ENCODE results near the gene DOCK10. TPM values are rescaled to one million over a fixed set of nuclear protein-coding genes. Genes with fewer than 3 reads are reported as not detected.

DOCK10 gene
- polyA plus RNA-seq, 1 donor, result 9.3 TPM

DNA sequence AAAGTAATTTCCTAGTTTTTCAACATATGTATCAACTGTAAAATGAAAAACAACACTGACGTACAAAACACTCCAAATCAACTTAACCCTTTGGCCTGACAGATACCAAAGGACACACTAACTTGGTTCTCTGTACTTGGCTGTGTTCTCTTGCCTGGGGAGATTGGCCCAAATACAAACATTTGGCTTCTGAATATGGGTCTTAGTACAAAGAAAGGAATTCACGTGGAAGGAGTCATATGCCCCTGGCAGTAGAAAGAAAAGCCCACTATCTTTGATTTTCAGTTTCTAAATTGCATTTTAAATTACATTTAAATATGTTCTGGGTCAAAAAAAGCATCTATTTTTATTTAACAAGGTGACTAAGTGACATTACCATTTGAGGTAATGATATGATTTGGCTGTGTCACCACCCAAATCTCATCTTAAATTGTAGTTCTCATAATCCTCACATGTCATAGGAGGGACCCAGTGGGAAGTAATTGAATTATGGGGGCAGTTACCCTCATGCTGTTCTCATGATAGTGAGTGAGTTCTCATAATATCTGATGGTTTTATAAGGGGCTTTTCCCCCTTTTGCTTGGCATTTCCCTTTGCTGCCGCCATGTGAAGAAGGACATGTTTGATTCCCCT, 172.6 kb downstream of the DOCK10 start:
- Histone ChIP-seq H3K27me3 (ENCODE audit: control insufficient read depth, insufficient read depth, low read length) (no peaks in the 10 kb centered on the region), H3K9me3 (ENCODE audit: control insufficient read depth, low read depth, low read length) (no peaks in the 10 kb centered on the region), H3K4me3 (ENCODE audit: low read length) (no peak overlapping the region), H3K36me3 (ENCODE audit: control insufficient read depth, insufficient read depth, low read length) (no peaks in the 10 kb centered on the region), H3K4me1 (ENCODE audit: control insufficient read depth, insufficient read depth, low read length) (no peaks in the 10 kb centered on the region), H3K27ac (ENCODE audit: low read length) (no peak overlapping the region)
- WGBS (ENCODE audit: insufficient coverage, low lambda C conversion rate), result 94% methylated on average over 3 of the region's 3 CpGs
- DNase-seq, result no peak

DNA sequence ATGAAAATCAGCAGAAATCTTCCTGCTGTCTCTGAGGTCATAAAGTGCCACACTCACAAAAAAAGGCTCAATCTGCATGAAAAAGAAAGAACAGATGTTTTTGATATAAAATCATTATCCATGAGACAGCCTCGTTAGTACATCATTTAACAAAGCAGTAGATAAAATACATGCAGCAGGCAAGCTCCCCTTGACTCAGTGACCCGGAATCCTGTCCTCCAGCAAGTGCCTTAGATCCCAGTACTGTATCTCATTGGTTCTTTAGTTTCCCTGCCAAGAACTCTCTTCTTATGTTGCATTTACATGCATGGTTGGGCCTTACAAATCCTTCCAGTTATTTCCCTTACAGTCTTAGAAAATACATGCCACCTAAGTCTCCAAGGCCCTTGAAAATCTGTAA, 177.3 kb downstream of the DOCK10 start:
- WGBS (ENCODE audit: insufficient coverage, low lambda C conversion rate), result 100% methylated on average over 1 of the region's 2 CpGs
- Histone ChIP-seq H3K27me3 (ENCODE audit: control insufficient read depth, insufficient read depth, low read length) (no peaks in the 10 kb centered on the region), H3K36me3 (ENCODE audit: control insufficient read depth, insufficient read depth, low read length) (no peaks in the 10 kb centered on the region), H3K4me1 (ENCODE audit: control insufficient read depth, insufficient read depth, low read length) (no peaks in the 10 kb centered on the region), H3K4me3 (ENCODE audit: low read length) (no peak overlapping the region), H3K27ac (ENCODE audit: low read length) (no peak overlapping the region), H3K9me3 (ENCODE audit: control insufficient read depth, low read depth, low read length) (no peaks in the 10 kb centered on the region)
- no peak for DNase-seq

DNA sequence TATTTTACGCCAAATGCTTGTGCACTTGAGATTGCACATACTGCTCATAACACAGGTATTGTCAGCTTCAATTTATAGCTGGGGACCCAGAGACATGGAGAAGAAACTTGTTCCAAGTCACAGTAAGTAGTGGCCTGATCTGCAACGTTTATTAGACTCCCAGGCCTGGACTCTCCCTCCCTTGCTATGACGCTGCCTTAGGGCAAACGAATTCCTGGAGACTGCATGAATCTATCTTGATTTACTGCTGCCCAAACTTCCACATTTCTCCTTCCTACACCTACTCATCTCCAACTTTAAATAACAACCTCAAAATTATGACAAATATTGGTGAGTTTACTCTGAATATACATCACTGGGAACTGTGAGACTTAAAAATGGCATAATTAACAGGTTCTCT, 181.0 kb downstream of the DOCK10 start:
- H3K27ac ChIP-seq (ENCODE audit: low read length), result no peak overlapping the region
- 40% methylated on average over 1 of the region's 4 CpGs for WGBS (ENCODE audit: insufficient coverage, low lambda C conversion rate)
- no peaks in the 10 kb centered on the region for H3K36me3 ChIP-seq (ENCODE audit: control insufficient read depth, insufficient read depth, low read length)
- no peak overlapping the region for H3K4me3 ChIP-seq (ENCODE audit: low read length)
- no peaks in the 10 kb centered on the region for H3K9me3 ChIP-seq (ENCODE audit: control insufficient read depth, low read depth, low read length)
- H3K27me3 ChIP-seq (ENCODE audit: control insufficient read depth, insufficient read depth, low read length), result no peaks in the 10 kb centered on the region
- H3K4me1 ChIP-seq (ENCODE audit: control insufficient read depth, insufficient read depth, low read length), result no peaks in the 10 kb centered on the region
- no peak for DNase-seq

DNA sequence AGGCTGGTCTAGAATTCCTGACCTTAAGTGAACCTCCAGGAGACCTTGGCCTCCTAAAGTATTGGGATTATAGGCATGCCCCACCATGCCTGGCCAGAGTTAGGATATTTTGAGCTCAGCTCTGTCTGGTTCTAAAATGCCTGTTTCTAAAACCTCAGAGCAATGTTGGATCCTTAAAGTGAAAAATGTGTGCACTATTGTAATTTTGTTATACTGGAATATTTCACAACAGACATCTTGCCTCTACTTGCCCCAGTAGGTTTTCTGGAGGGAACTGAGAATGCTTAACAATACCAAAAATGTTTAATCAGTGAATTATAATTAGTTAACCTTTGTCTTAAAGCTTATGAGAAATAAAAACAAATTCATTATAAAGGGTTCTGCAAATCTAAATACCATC, 181.5 kb downstream of the DOCK10 start:
- no peaks in the 10 kb centered on the region for H3K36me3 ChIP-seq (ENCODE audit: control insufficient read depth, insufficient read depth, low read length)
- no peaks in the 10 kb centered on the region for H3K27me3 ChIP-seq (ENCODE audit: control insufficient read depth, insufficient read depth, low read length)
- DNase-seq, result no peak

DNA sequence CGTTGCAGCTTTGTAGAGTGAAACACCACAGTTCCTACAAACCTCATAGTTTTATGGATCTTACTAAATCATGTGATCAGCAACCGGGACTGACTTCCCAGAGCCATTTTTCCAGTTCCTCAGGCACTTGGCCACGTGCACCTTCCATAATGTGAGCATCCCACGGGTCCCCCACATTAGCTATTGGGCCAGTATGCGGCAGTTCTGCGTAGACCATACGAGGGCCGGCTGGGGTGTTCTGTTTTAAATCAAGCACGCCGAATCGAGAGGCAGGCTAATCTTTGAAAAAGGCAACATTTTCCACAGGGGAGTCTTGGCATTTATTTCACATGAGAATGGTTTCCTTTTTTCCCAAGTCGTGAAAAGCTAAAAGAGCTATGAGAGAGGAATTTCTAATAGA, 190.5 kb downstream of the DOCK10 start:
- Histone ChIP-seq H3K36me3 (ENCODE audit: control insufficient read depth, insufficient read depth, low read length) (peaks cover 3% of the 10 kb centered on the region), H3K4me3 (ENCODE audit: low read length) (no peak overlapping the region), H3K4me1 (ENCODE audit: control insufficient read depth, insufficient read depth, low read length) (no peaks in the 10 kb centered on the region), H3K9me3 (ENCODE audit: control insufficient read depth, low read depth, low read length) (no peaks in the 10 kb centered on the region), H3K27ac (ENCODE audit: low read length) (no peak overlapping the region), H3K27me3 (ENCODE audit: control insufficient read depth, insufficient read depth, low read length) (no peaks in the 10 kb centered on the region)
- DNase-seq, result no peak
- 100% methylated on average over 1 of the region's 12 CpGs for WGBS (ENCODE audit: insufficient coverage, low lambda C conversion rate)

More for the DNA sequence above, 181.5 kb downstream of the DOCK10 start:
- no peaks in the 10 kb centered on the region for H3K9me3 ChIP-seq (ENCODE audit: control insufficient read depth, low read depth, low read length)
- H3K4me3 ChIP-seq (ENCODE audit: low read length), result no peak overlapping the region
- H3K27ac ChIP-seq (ENCODE audit: low read length), result no peak overlapping the region
- no peaks in the 10 kb centered on the region for H3K4me1 ChIP-seq (ENCODE audit: control insufficient read depth, insufficient read depth, low read length)

DNA sequence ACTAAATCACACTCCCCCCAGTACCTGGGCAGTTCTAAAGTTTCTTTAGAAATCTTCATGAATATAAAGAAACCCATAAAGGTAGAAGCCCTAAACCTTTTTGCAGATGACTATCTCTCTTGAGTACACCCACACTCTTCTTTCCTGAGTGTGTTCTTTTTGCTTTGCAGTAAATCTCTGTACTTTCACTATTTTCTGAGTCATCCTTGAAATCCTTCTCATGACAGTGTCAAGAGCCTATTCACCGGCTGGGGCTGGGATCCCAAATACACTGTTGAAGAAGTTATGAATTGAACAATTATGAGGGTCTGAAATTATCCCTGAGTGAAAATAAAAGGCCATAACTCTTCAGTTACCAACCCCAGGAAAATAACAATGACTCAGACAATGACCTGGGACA, 192.2 kb downstream of the DOCK10 start:
- Histone ChIP-seq H3K9me3 (ENCODE audit: control insufficient read depth, low read depth, low read length) (no peaks in the 10 kb centered on the region), H3K36me3 (ENCODE audit: control insufficient read depth, insufficient read depth, low read length) (peaks cover 3% of the 10 kb centered on the region), H3K27me3 (ENCODE audit: control insufficient read depth, insufficient read depth, low read length) (no peaks in the 10 kb centered on the region), H3K4me1 (ENCODE audit: control insufficient read depth, insufficient read depth, low read length) (no peaks in the 10 kb centered on the region), H3K4me3 (ENCODE audit: low read length) (no peak overlapping the region), H3K27ac (ENCODE audit: low read length) (no peak overlapping the region)
- no CpG with 5 or more reads among the region's 1 CpG for WGBS (ENCODE audit: insufficient coverage, low lambda C conversion rate)
- DNase-seq, result no peak

DNA sequence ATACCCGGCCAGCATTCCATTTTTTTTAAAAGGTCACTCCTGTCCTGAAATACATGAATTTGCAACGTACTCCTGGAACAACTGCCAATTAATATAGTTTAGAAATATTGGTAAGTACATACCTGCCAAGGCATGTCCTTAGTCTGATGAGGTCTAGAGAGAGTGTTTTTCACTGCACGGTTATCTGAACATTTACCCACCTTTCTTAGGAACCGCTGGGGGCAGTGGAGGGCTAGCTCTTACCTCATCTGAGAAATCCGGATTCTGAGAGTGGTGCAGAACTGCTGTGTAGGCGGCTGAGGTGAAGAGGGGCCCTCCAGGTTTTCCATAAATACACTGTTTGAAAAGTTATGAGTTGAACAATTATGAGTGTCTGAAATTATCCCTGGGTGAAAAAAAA, 193.0 kb downstream of the DOCK10 start:
- H3K36me3 ChIP-seq (ENCODE audit: control insufficient read depth, insufficient read depth, low read length), result peaks cover 3% of the 10 kb centered on the region
- no peak for DNase-seq
- no peaks in the 10 kb centered on the region for H3K4me1 ChIP-seq (ENCODE audit: control insufficient read depth, insufficient read depth, low read length)
- no peak overlapping the region for H3K27ac ChIP-seq (ENCODE audit: low read length)
- no peaks in the 10 kb centered on the region for H3K27me3 ChIP-seq (ENCODE audit: control insufficient read depth, insufficient read depth, low read length)
- no peaks in the 10 kb centered on the region for H3K9me3 ChIP-seq (ENCODE audit: control insufficient read depth, low read depth, low read length)
- no CpG with 5 or more reads among the region's 6 CpGs for WGBS (ENCODE audit: insufficient coverage, low lambda C conversion rate)
- H3K4me3 ChIP-seq (ENCODE audit: low read length), result no peak overlapping the region

DNA sequence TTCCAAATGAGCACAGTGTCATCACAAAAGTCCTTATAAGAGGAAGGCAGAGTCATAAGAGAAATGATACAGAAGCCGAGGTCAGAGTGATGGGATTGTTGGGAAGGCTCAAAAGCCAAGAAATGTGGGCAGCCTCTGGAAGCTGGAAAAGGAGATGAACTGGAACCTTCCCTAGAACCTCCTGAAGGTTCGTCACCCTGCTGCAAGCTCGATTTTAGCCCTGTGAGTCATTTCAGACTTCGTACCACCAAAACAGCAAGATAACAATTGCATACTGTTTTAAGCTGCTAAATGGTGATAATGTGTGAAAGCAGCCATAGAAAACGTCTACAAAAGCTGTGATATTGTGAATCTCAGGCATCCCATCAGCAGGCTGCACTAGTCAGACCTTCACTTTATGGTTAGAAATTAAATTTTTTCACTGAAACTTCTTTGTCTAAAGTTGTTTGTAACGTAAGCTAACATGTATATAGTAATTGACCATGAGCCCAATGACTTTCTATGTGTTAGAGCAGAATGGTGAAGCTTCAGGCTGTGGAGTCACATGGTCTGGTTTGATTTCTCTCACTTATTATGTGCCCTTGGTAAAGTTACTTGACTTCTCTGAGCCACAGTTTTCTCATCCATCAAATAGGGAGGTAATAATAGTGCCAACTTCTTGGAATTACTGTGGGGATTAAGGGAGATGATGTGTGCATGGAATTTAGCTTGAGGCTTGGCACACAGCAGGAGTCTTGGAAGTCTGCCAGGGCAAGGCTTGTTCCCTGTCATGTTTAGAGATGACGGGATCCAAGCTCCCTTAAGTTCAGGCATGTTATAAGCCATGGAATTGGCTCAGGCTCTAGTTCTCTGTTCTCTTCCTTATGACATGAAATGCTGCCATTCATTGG, 194.1 kb downstream of the DOCK10 start:
- H3K4me1 ChIP-seq (ENCODE audit: control insufficient read depth, insufficient read depth, low read length), result no peaks in the 10 kb centered on the region
- no peak overlapping the region for H3K27ac ChIP-seq (ENCODE audit: low read length)
- 100% methylated on average over 1 of the region's 7 CpGs for WGBS (ENCODE audit: insufficient coverage, low lambda C conversion rate)
- no peaks in the 10 kb centered on the region for H3K27me3 ChIP-seq (ENCODE audit: control insufficient read depth, insufficient read depth, low read length)
- DNase-seq, result peak; percentile 8 to 10
- H3K4me3 ChIP-seq (ENCODE audit: low read length), result no peak overlapping the region
- H3K9me3 ChIP-seq (ENCODE audit: control insufficient read depth, low read depth, low read length), result no peaks in the 10 kb centered on the region
- peaks cover 3% of the 10 kb centered on the region for H3K36me3 ChIP-seq (ENCODE audit: control insufficient read depth, insufficient read depth, low read length)

DNA sequence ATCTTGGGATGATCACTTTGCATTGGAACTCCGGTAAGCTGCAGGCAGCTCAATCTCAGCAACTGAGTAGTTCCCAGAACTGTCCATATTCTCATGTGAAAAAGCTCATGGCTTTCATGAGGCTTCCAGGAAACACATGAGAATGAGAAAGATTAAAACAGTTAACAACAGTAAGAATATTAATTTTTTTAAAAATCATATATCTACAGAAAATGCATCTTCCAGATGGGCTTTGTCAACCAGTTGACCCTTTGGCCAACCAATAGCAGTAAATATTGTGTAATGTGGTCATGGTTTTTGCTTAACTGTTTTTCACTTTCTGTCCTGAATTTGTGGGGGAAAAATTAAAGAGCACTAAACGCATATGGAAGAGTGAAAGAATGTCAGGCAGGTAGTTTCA, 194.9 kb downstream of the DOCK10 start:
- H3K27me3 ChIP-seq (ENCODE audit: control insufficient read depth, insufficient read depth, low read length), result no peaks in the 10 kb centered on the region
- no peaks in the 10 kb centered on the region for H3K9me3 ChIP-seq (ENCODE audit: control insufficient read depth, low read depth, low read length)
- peaks cover 3% of the 10 kb centered on the region for H3K36me3 ChIP-seq (ENCODE audit: control insufficient read depth, insufficient read depth, low read length)
- no peak overlapping the region for H3K4me3 ChIP-seq (ENCODE audit: low read length)
- H3K27ac ChIP-seq (ENCODE audit: low read length), result no peak overlapping the region
- peak in 1 of 2 donors; percentile 3 for DNase-seq
- 100% methylated on average over 1 of the region's 2 CpGs for WGBS (ENCODE audit: insufficient coverage, low lambda C conversion rate)
- no peaks in the 10 kb centered on the region for H3K4me1 ChIP-seq (ENCODE audit: control insufficient read depth, insufficient read depth, low read length)

DNA sequence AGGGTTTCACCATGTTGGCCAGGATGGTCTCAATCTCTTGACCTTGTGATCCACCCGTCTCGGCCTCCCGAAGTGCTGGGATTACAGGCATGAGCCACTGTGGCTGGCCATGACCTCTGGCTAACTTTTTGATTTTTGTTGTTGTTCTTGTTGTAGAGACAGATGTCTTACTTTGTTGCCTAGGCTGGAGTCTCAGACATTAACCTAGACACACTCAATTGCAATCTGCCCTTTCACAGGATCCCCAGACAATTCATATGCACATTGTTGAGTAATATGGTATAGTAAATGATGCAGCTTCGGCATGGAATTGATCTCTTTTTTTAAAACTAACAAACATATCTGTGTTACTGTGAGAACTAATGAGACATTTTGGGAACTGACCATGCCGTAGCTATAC, 195.6 kb downstream of the DOCK10 start:
- no peaks in the 10 kb centered on the region for H3K4me1 ChIP-seq (ENCODE audit: control insufficient read depth, insufficient read depth, low read length)
- H3K4me3 ChIP-seq (ENCODE audit: low read length), result no peak overlapping the region
- DNase-seq, result no peak
- H3K9me3 ChIP-seq (ENCODE audit: control insufficient read depth, low read depth, low read length), result no peaks in the 10 kb centered on the region
- 80% methylated on average over 1 of the region's 5 CpGs for WGBS (ENCODE audit: insufficient coverage, low lambda C conversion rate)
- H3K36me3 ChIP-seq (ENCODE audit: control insufficient read depth, insufficient read depth, low read length), result peaks cover 3% of the 10 kb centered on the region
- no peaks in the 10 kb centered on the region for H3K27me3 ChIP-seq (ENCODE audit: control insufficient read depth, insufficient read depth, low read length)
- no peak overlapping the region for H3K27ac ChIP-seq (ENCODE audit: low read length)

DNA sequence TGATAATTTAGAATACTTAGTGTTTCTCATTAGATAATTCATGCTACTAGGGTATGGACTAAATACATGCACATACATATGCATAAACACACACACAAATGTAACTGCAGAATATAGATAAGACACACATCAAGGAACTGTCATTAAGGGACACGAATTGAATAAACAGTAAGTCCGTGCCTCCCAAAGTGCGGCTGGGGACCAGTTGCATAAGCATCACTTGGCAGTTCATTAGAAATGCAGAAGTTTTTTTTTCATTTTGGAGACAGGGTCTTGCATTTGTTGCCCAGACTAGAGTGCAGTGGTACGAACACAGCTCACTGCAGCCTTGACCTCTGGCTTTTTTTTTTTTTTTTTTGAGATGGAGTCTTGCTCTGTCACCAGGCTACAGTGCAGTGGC, 196.1 kb downstream of the DOCK10 start:
- no peaks in the 10 kb centered on the region for H3K4me1 ChIP-seq (ENCODE audit: control insufficient read depth, insufficient read depth, low read length)
- no peak overlapping the region for H3K4me3 ChIP-seq (ENCODE audit: low read length)
- no peaks in the 10 kb centered on the region for H3K9me3 ChIP-seq (ENCODE audit: control insufficient read depth, low read depth, low read length)
- H3K27me3 ChIP-seq (ENCODE audit: control insufficient read depth, insufficient read depth, low read length), result no peaks in the 10 kb centered on the region
- H3K27ac ChIP-seq (ENCODE audit: low read length), result no peak overlapping the region
- H3K36me3 ChIP-seq (ENCODE audit: control insufficient read depth, insufficient read depth, low read length), result peaks cover 3% of the 10 kb centered on the region
- DNase-seq, result no peak
- WGBS (ENCODE audit: insufficient coverage, low lambda C conversion rate), result no CpG with 5 or more reads among the region's 4 CpGs

All from large intestine (tissue), 3 donors.